ENCODE measurements around the gene AKAP8L. TPM values are rescaled to one million over a fixed set of nuclear protein-coding genes. Genes with fewer than 3 reads are reported as not detected.
A peak's percentile ranks its signal among the peaks of the same experiment; 100 is the strongest.

AKAP8L gene
- total RNA-seq, 4 donors from 2014 or later, result 52.8 to 87.8 (median 69.4) TPM

DNA sequence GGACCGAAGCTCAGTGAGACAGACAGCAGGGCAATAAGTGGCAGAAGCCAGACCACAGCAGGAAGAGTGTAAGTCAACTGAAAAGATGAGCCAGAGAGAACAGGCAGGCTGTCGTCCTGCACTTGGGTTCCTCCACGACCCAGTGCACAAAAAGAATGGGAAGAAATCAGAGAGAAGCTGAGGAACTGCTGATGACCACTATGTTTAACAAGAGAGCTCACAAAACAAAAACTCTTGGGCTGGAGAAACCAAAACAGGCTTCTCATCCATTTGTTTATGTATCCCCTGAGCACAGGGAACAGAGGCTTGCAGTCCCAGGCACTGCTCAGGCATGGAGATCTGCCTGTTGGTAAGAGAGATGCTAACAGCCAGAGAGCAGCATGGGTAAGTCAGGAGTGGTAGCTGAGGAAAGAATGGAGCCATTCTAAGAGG, 14.0 kb downstream of the AKAP8L start:
- no peak for TF ChIP-seq POLR2A (IDR thresholded peaks at IDR 0.05; ENCODE audit: low read depth)
- no peak for TF ChIP-seq EP300 (IDR thresholded peaks at IDR 0.05)
- TF ChIP-seq CTCF (IDR thresholded peaks at IDR 0.05), result no peak
- no peak for TF ChIP-seq POLR2AphosphoS5 (IDR thresholded peaks at IDR 0.05)
- Histone ChIP-seq H3K27ac (replicated peaks in 1 of 4) (peak overlapping the region; percentile 72 to 84 (median 79)), H3K27me3 (no peaks in the 10 kb centered on the region), H3K36me3 (peaks cover 23 to 49% (median 48%) of the 10 kb centered on the region in 4 donors), H3K4me1 (peaks cover 70 to 91% (median 78%) of the 10 kb centered on the region in 4 donors), H3K9me3 (no peaks in the 10 kb centered on the region), H3K4me3 (no peak overlapping the region)
- WGBS, result 35% methylated on average over 3 of the region's 3 CpGs
- DNase-seq (ENCODE audit: extremely low spot score), result no peak
- intact Hi-C loops (cut with DNase I), result no loop called here

DNA sequence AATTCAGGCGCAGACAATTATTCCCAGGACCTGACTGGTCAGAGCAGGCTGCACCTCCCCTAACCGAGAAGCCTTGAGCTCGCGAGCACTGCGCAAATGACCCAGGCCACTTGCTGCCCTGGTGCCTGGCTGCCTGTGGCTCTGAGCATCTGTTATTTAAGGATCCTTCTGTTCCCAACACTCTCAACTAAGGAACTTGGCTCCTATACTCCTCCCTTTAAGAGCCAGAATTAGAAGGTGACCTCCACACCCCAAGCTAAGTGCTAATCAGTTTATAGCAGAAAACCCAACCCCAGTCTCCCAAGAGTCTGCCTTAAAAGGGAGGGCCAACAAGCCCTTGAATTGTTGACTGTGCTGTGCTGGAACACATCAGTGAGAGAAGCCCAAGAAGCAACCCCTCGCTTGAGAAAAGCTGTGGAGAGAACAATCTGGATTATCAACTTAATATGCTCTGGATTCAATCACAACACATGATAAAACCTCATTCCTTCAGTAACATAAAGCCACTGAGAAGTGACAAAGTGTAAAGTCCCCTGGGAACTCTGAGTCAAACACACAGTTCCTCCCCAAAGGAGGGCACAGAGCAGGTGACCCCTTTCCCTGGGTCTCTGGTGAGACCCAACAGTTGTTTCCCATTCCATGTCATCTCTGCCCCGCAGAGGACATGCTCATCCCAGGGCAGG, 14.6 kb downstream of the AKAP8L start:
- Histone ChIP-seq H3K4me1 (peaks cover 67 to 85% (median 72%) of the 10 kb centered on the region in 4 donors), H3K9me3 (no peaks in the 10 kb centered on the region), H3K27ac (replicated peaks in 1 of 4) (peak overlapping the region; percentile 72 to 84 (median 79)), H3K36me3 (peaks cover 23 to 49% (median 49%) of the 10 kb centered on the region in 4 donors), H3K27me3 (no peaks in the 10 kb centered on the region), H3K4me3 (peak overlapping the region in 3 of 4 donors; percentile 12 to 18 (median 15))
- intact Hi-C loops (cut with DNase I), result no loop called here
- 50% methylated on average over 7 of the region's 7 CpGs for WGBS
- DNase-seq (ENCODE audit: extremely low spot score), result no peak
- no peak for TF ChIP-seq EP300 (IDR thresholded peaks at IDR 0.05)
- peak in 1 of 2 donors; percentile 61 for TF ChIP-seq POLR2AphosphoS5 (IDR thresholded peaks at IDR 0.05)

DNA sequence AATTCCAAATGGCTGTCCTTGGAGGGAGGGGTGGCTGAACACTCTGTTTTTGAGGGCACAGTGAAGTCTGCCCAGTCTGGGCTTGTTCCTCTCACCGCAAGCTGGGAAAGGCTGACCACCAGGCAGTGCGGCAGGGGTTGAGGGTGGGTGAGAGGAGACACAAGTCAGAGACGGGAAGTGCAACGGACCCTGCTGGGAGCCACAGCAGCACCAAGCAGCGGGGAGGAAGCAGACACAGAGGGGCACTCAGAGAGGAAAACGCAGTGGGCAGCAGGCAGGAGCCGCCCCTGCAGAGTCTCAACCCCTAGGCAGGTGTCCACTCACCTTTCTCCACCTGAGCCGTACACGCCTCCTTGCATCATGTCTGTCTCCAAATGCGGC, 15.6 kb downstream of the AKAP8L start:
- intact Hi-C loops (cut with DNase I), result no loop called here
- TF ChIP-seq EP300 (IDR thresholded peaks at IDR 0.05) (no peak), CTCF (IDR thresholded peaks at IDR 0.05) (no peak), POLR2AphosphoS5 (IDR thresholded peaks at IDR 0.05) (no peak), POLR2A (IDR thresholded peaks at IDR 0.05; ENCODE audit: low read depth) (no peak)
- Histone ChIP-seq H3K27ac (replicated peaks in 1 of 4) (peak overlapping the region; percentile 72 to 84 (median 79)), H3K4me1 (peaks cover 63 to 81% (median 67%) of the 10 kb centered on the region in 4 donors), H3K36me3 (peaks cover 34 to 58% (median 55%) of the 10 kb centered on the region in 4 donors), H3K9me3 (no peaks in the 10 kb centered on the region), H3K27me3 (no peaks in the 10 kb centered on the region), H3K4me3 (no peak overlapping the region)
- DNase-seq (ENCODE audit: extremely low spot score), result no peak
- WGBS, result 77% methylated on average over 10 of the region's 10 CpGs

DNA sequence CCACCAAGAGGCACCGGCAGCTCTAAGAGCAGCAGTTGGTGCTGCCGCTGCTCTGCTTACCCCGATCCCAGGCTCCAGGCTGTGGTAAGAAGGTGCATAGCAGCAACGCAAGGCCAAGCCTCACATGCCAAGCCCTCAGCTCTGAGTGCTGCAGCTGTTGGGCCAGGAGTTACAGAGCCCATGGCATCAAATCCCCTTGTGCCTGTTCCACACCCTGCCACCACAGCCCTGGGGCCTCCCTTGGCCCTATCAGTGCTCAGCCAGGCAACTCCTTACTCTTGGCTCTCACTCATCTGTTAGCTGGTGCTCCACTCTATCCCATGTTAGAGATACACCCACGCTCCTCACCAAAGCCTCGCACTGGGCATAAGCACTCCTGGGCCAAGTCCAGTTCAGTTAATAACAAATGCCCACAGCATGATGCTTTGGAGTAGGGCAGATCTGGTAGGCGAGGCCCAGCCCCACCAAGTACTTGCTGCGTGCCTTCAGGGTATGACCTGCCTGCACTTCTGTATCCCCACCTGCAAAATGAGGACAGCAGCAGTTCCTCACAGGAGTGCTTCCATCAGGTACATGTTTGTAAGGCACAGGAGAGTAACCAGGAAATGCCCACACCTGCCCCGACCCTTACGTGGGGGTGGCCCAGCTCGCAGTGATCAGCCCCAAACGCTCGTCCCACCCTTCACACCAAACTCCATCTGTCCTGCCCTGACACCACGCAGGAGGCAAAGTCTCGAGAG, 16.2 kb downstream of the AKAP8L start:
- WGBS, result 63% methylated on average over 11 of the region's 15 CpGs
- H3K4me1 ChIP-seq, result peaks cover 63 to 76% (median 67%) of the 10 kb centered on the region in 4 donors
- H3K9me3 ChIP-seq, result no peaks in the 10 kb centered on the region
- TF ChIP-seq EP300 (IDR thresholded peaks at IDR 0.05), result no peak
- no peak for TF ChIP-seq POLR2A (IDR thresholded peaks at IDR 0.05; ENCODE audit: low read depth)
- TF ChIP-seq CTCF (IDR thresholded peaks at IDR 0.05), result no peak
- no peak for TF ChIP-seq POLR2AphosphoS5 (IDR thresholded peaks at IDR 0.05)
- intact Hi-C loops (cut with DNase I), result no loop called here
- peak overlapping the region; percentile 72 to 84 (median 79) for H3K27ac ChIP-seq (replicated peaks in 1 of 4)
- no peak for DNase-seq (ENCODE audit: extremely low spot score)
- no peak overlapping the region for H3K4me3 ChIP-seq
- H3K36me3 ChIP-seq, result peaks cover 39 to 62% (median 59%) of the 10 kb centered on the region in 4 donors
- H3K27me3 ChIP-seq, result no peaks in the 10 kb centered on the region

- intact Hi-C loops (cut with DNase I), result no loop called here
- Histone ChIP-seq H3K27me3 (no peaks in the 10 kb centered on the region), H3K36me3 (peaks cover 48 to 74% (median 72%) of the 10 kb centered on the region in 4 donors), H3K4me3 (no peak overlapping the region), H3K9me3 (no peaks in the 10 kb centered on the region), H3K4me1 (peaks cover 54 to 71% (median 58%) of the 10 kb centered on the region in 4 donors), H3K27ac (replicated peaks in 1 of 4) (peak overlapping the region; percentile 5 to 84 (median 30))
- no peak for TF ChIP-seq POLR2AphosphoS5 (IDR thresholded peaks at IDR 0.05)
- TF ChIP-seq CTCF (IDR thresholded peaks at IDR 0.05), result no peak
- TF ChIP-seq EP300 (IDR thresholded peaks at IDR 0.05), result no peak
- no peak for TF ChIP-seq POLR2A (IDR thresholded peaks at IDR 0.05; ENCODE audit: low read depth)
- DNase-seq (ENCODE audit: extremely low spot score), result no peak
- WGBS, result 97% methylated on average over 17 of the region's 17 CpGs
These were observed 17.4 kb downstream of the AKAP8L start for GRCh38 chr19:15401397-15401710.

All from esophagus muscularis mucosa (tissue), 4 donors.